HCT116 (cell line): ENCODE measurements around the gene VWA3B.

Experiments
- CEBPB ChIP-seq: IDR thresholded peaks from 2 replicates; pipeline ENCODE4 v1.6.1; 2012; ENCODE audit warnings: low read depth
- CTCF ChIP-seq, 3 experiments: fragments of 200-600 bp in 1 of 3; sonication (generic) in 1 of 3; IDR thresholded peaks in 2 of 3; conservative IDR thresholded peaks in 1 of 3; 2 replicates each; pipeline ENCODE4 v1.5.1; 2012 to 2017; ENCODE audit warnings: low read depth in 2 of 3, low read length in 2 of 3, antibody characterized with exemption in 1 of 3, borderline replicate concordance in 1 of 3, control low read depth in 1 of 3, mild to moderate bottlenecking in 1 of 3, mixed read lengths in 1 of 3, mixed run types in 1 of 3, moderate library complexity in 1 of 3; ENCODE audit not compliant: insufficient read depth in 1 of 3
- ELF1 ChIP-seq: IDR thresholded peaks from 2 replicates; pipeline ENCODE4 v1.6.1; 2012; ENCODE audit warnings: low read depth, borderline replicate concordance
- EZH2 ChIP-seq: fragments of 200-600 bp; sonication (generic); IDR thresholded peaks from 2 replicates; pipeline ENCODE4 v1.6.1; 2017; ENCODE audit warnings: antibody characterized with exemption, mixed run types
- JUND ChIP-seq: IDR thresholded peaks from 2 replicates; pipeline ENCODE4 v1.6.1; 2012
- MAX ChIP-seq: IDR thresholded peaks from 2 replicates; pipeline ENCODE4 v1.6.1; 2012
- POLR2A ChIP-seq: IDR thresholded peaks from 2 replicates; pipeline ENCODE4 v1.7.0; 2011; ENCODE audit warnings: borderline replicate concordance; ENCODE audit not compliant: insufficient read depth, insufficient read length; ENCODE audit errors: extremely low read depth
- POLR2AphosphoS5 ChIP-seq: IDR thresholded peaks from 2 replicates; pipeline ENCODE4 v1.6.1; 2011; ENCODE audit warnings: mild to moderate bottlenecking, low read depth, low read length, moderate library complexity
- SIN3A ChIP-seq: IDR thresholded peaks from 2 replicates; pipeline ENCODE4 v1.6.1; 2012; ENCODE audit warnings: low read depth
- YY1 ChIP-seq: IDR thresholded peaks from 2 replicates; pipeline ENCODE4 v1.6.1; 2011; ENCODE audit warnings: low read length, low read depth, moderate library complexity, mild to moderate bottlenecking; ENCODE audit not compliant: insufficient replicate concordance; ENCODE audit errors: extremely low read depth
- ZFX ChIP-seq: fragments of 450-650 bp; IDR thresholded peaks from 2 replicates; pipeline ENCODE4 v1.6.1; 2017
- ZNF274 ChIP-seq: fragments of 200-500 bp; sonication (Bioruptor generic); IDR thresholded peaks from 2 replicates; pipeline ENCODE4 v1.6.1; 2014; ENCODE audit warnings: mild to moderate bottlenecking, low read depth, low read length, inconsistent platforms

DNA sequence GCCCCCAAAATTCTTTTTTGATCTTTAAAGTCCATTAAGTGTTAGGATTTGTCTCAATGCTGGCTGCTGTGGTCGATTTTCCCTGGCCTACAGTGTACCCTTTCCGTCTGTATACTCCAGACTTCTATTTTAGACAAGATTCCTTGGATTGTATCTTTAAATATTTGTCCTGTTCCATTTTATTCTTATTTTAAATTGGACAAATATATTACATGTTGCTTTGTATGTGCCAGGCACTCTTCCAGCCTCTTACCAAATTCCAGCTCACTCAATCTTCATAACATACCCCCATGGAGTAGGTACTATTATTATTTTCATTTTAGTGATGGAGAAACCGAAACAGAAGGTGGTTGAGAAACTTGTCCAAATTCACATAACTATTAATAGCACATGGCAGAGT is 58.1 kb downstream of the VWA3B start:
- TF ChIP-seq CTCF (IDR thresholded peaks at IDR 0.05 in 2 of 3, conservative IDR thresholded peaks at IDR 0.05 in 1 of 3; ENCODE audit: borderline replicate concordance in 1 of 3, insufficient read depth in 1 of 3, low read depth in 2 of 3, low read length in 2 of 3) (no peak), SIN3A (no peak), EZH2 (no peak), POLR2A (no peak), ELF1 (no peak), ZFX (no peak), POLR2AphosphoS5 (no peak), ZNF274 (no peak), JUND (no peak), CEBPB (no peak), MAX (no peak), YY1 (no peak)
